Inflammatory macrophage treated with lipopolysaccharide for 1 hour (primary cell): ENCODE data around the gene NID1.
"Not testable (repeated sequence)": the region's sequence is repeated elsewhere in the genome, so short reads cannot be mapped to it uniquely, and the experiment has no call there.

Experiments
- DNase-seq, 2 donors: peaks; one replicate each; pipeline ENCODE4 v3.0.0-alpha.2; 2020 to 2022

The NID1 gene

GRCh38 chr1:236023926-236024565 is 40.8 kb downstream of the NID1 start:
- DNase-seq, result no peak

- DNase-seq, result no peak
Observed at GRCh38 chr1:236021424-236022135, 43.3 kb downstream of the NID1 start.

- peak in 1 of 2 donors; percentile 28 for DNase-seq
Observed at GRCh38 chr1:236020359-236021219, 44.3 kb downstream of the NID1 start.

GRCh38 chr1:236018885-236019453 is 45.9 kb downstream of the NID1 start:
- no peak for DNase-seq

GRCh38 chr1:236016782-236017400 is 48.0 kb downstream of the NID1 start:
- DNase-seq, result no peak

- no peak for DNase-seq
Observed at GRCh38 chr1:236016083-236016482, 48.8 kb downstream of the NID1 start.

GRCh38 chr1:236015539-236015938 is 49.4 kb downstream of the NID1 start:
- no peak for DNase-seq

GRCh38 chr1:236013330-236013729 is 51.6 kb downstream of the NID1 start:
- no peak for DNase-seq

GRCh38 chr1:236011641-236012040 is 53.2 kb downstream of the NID1 start:
- no peak for DNase-seq

GRCh38 chr1:236010443-236010842 is 54.4 kb downstream of the NID1 start:
- DNase-seq, result no peak

GRCh38 chr1:236009857-236010256 is 55.0 kb downstream of the NID1 start:
- DNase-seq, result no peak

- no peak for DNase-seq
Observed at GRCh38 chr1:236009191-236009590, 55.7 kb downstream of the NID1 start.

GRCh38 chr1:236007781-236008180 is 57.1 kb downstream of the NID1 start:
- no peak for DNase-seq

- DNase-seq, result not testable (repeated sequence)
Observed at GRCh38 chr1:236003058-236003457, 61.8 kb downstream of the NID1 start.

GRCh38 chr1:236002572-236002971 is 62.3 kb downstream of the NID1 start:
- DNase-seq, result no peak

GRCh38 chr1:236002025-236002390 is 62.9 kb downstream of the NID1 start:
- no peak for DNase-seq

GRCh38 chr1:236000781-236001180 is 64.1 kb downstream of the NID1 start:
- no peak for DNase-seq

GRCh38 chr1:235999259-235999925 is 65.5 kb downstream of the NID1 start:
- no peak for DNase-seq

GRCh38 chr1:235998812-235999211 is 66.1 kb downstream of the NID1 start:
- no peak for DNase-seq

- no peak for DNase-seq
Observed at GRCh38 chr1:235997931-235998330, 67.0 kb downstream of the NID1 start.

- DNase-seq, result peak; percentile 31 to 34
Observed at GRCh38 chr1:235997049-235997448, 67.8 kb downstream of the NID1 start.

- DNase-seq, result no peak
Observed at GRCh38 chr1:235996048-235996785, 68.7 kb downstream of the NID1 start.
